SK-N-SH treated with all-trans-retinoic acid at 6 μM for 48 hours (cell line): Measurements from ENCODE around the gene TANC1.

Experiments
- ATAC-seq: fragments of 200-7000 bp; cut with Tn5 transposase; 3 replicates; pipeline ENCODE4 v1.9.1; 2020; ENCODE audit warnings: mild to moderate bottlenecking, moderate library complexity
- ARNTL ChIP-seq: fragments of 450-650 bp; formaldehyde crosslinking; IDR thresholded peaks from 2 replicates; pipeline ENCODE4 v1.5.0; 2020; ENCODE audit warnings: low read depth, mild to moderate bottlenecking, moderate library complexity, borderline replicate concordance
- CREB5 ChIP-seq: fragments of 250-450 bp; sonication (Bioruptor Pico); IDR thresholded peaks from 2 replicates; pipeline ENCODE4 v1.5.1; 2020; ENCODE audit warnings: low read depth, mild to moderate bottlenecking, moderate library complexity
- CSRNP3 ChIP-seq: fragments of 250-450 bp; sonication (Bioruptor Pico); IDR thresholded peaks from 2 replicates; pipeline ENCODE4 v1.5.1; 2021; ENCODE audit warnings: mild to moderate bottlenecking, moderate library complexity
- GLIS3 ChIP-seq: fragments of 250-450 bp; sonication (Bioruptor Pico); IDR thresholded peaks from 2 replicates; pipeline ENCODE4 v1.5.0; 2020; ENCODE audit warnings: mild to moderate bottlenecking, moderate library complexity
- ISL1 ChIP-seq: fragments of 250-450 bp; sonication (Bioruptor Pico); IDR thresholded peaks from 2 replicates; pipeline ENCODE4 v2.1.2; 2022; ENCODE audit warnings: mild to moderate bottlenecking, moderate library complexity
- OSR1 ChIP-seq: fragments of 250-450 bp; sonication (Bioruptor Pico); IDR thresholded peaks from 2 replicates; pipeline ENCODE4 v1.8.0; 2022; ENCODE audit warnings: moderate library complexity, mild to moderate bottlenecking, inconsistent platforms
- PPARA ChIP-seq: fragments of 250-450 bp; sonication (Bioruptor Pico); IDR thresholded peaks from 2 replicates; pipeline ENCODE4 v1.5.0; 2020; ENCODE audit warnings: mild to moderate bottlenecking, borderline replicate concordance
- RARB ChIP-seq: fragments of 250-450 bp; sonication (Bioruptor Pico); IDR thresholded peaks from 2 replicates; pipeline ENCODE4 v1.8.0; 2021; ENCODE audit warnings: mild to moderate bottlenecking, moderate library complexity
- SNAI2 ChIP-seq: fragments of 250-450 bp; sonication (Bioruptor Pico); IDR thresholded peaks from 2 replicates; pipeline ENCODE4 v1.5.0; 2020; ENCODE audit warnings: mild to moderate bottlenecking, moderate library complexity
- TCF4 ChIP-seq: fragments of 250-450 bp; sonication (Bioruptor Pico); IDR thresholded peaks from 2 replicates; pipeline ENCODE4 v1.8.0; 2021; ENCODE audit warnings: mild to moderate bottlenecking, moderate library complexity, borderline replicate concordance
- TOX ChIP-seq: fragments of 250-450 bp; sonication (Bioruptor Pico); IDR thresholded peaks from 2 replicates; pipeline ENCODE4 v1.8.0; 2021; ENCODE audit warnings: mild to moderate bottlenecking, moderate library complexity, borderline replicate concordance
- ZC3H10 ChIP-seq: fragments of 250-450 bp; sonication (Bioruptor Pico); IDR thresholded peaks from 2 replicates; pipeline ENCODE4 v1.5.1; 2021; ENCODE audit warnings: mild to moderate bottlenecking, moderate library complexity
- ZFP3 ChIP-seq: fragments of 250-450 bp; sonication (Bioruptor Pico); IDR thresholded peaks from 2 replicates; pipeline ENCODE4 v1.5.0; 2020; ENCODE audit warnings: mild to moderate bottlenecking, moderate library complexity
- ZFP30 ChIP-seq: fragments of 450-650 bp; formaldehyde crosslinking; IDR thresholded peaks from 2 replicates; pipeline ENCODE4 v1.5.0; 2022; ENCODE audit warnings: mild to moderate bottlenecking, moderate library complexity
- ZNF565 ChIP-seq: fragments of 450-650 bp; formaldehyde crosslinking; conservative IDR thresholded peaks from 2 replicates; pipeline ENCODE4 v1.5.0; 2020; ENCODE audit warnings: low read depth, mild to moderate bottlenecking, moderate library complexity
- ZNF70 ChIP-seq: fragments of 450-650 bp; formaldehyde crosslinking; IDR thresholded peaks from 2 replicates; pipeline ENCODE4 v1.5.0; 2020; ENCODE audit warnings: mild to moderate bottlenecking, moderate library complexity
- ZNF8 ChIP-seq: fragments of 450-650 bp; formaldehyde crosslinking; IDR thresholded peaks from 2 replicates; pipeline ENCODE4 v1.5.0; 2020; ENCODE audit warnings: mild to moderate bottlenecking, moderate library complexity
- TF ChIP-seq, protein P1 (sequence below): fragments of 250-450 bp; sonication (Bioruptor Pico); IDR thresholded peaks from 2 replicates; pipeline ENCODE4 v1.8.0; 2020; ENCODE audit warnings: mild to moderate bottlenecking, moderate library complexity, borderline replicate concordance
- TF ChIP-seq, protein P2 (sequence below): fragments of 250-450 bp; sonication (Bioruptor Pico); IDR thresholded peaks from 2 replicates; pipeline ENCODE4 v1.8.0; 2021; ENCODE audit warnings: low read depth, mild to moderate bottlenecking, moderate library complexity, borderline replicate concordance
- TF ChIP-seq, protein P3 (sequence below): fragments of 250-450 bp; sonication (Bioruptor Pico); IDR thresholded peaks from 2 replicates; pipeline ENCODE4 v1.5.0; 2020; ENCODE audit warnings: mild to moderate bottlenecking, moderate library complexity

TANC1 gene

GRCh38 chr2:159109517-159109916 lies 141.1 kb downstream of the TANC1 start (continued):
- no peak for TF ChIP-seq ZFP30 (CRISPR knock-in tag)

DNA sequence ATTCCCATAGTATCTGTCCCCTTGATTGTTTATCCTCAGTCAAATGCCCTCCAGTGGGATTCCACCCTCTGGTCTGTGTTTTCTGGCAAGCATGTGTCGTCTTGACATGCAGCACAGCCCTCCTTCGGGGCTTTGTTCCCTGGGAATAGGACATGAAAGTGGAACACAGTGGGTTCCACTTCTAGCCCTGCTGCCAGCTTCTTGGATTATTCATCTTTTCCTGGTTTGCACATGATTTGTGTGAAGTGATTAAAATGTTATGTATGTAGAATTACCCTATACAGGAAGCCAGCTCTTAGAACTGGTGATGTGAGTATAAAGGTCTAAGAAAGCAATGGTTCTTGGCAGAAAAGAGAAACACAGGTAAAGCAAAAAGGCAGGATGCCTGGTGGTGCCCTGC lies 142.3 kb downstream of the TANC1 start:
- TF ChIP-seq TOX (CRISPR knock-in tag): no peak
- TF ChIP-seq, protein P1, sequence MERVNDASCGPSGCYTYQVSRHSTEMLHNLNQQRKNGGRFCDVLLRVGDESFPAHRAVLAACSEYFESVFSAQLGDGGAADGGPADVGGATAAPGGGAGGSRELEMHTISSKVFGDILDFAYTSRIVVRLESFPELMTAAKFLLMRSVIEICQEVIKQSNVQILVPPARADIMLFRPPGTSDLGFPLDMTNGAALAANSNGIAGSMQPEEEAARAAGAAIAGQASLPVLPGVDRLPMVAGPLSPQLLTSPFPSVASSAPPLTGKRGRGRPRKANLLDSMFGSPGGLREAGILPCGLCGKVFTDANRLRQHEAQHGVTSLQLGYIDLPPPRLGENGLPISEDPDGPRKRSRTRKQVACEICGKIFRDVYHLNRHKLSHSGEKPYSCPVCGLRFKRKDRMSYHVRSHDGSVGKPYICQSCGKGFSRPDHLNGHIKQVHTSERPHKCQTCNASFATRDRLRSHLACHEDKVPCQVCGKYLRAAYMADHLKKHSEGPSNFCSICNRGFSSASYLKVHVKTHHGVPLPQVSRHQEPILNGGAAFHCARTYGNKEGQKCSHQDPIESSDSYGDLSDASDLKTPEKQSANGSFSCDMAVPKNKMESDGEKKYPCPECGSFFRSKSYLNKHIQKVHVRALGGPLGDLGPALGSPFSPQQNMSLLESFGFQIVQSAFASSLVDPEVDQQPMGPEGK (CRISPR knock-in tag): no peak
- no peak for TF ChIP-seq ISL1 (CRISPR knock-in tag)
- TF ChIP-seq CREB5 (CRISPR knock-in tag): no peak
- no peak for TF ChIP-seq PPARA (CRISPR knock-in tag)
- no peak for TF ChIP-seq ZFP30 (CRISPR knock-in tag)
- no peak for TF ChIP-seq CSRNP3 (CRISPR knock-in tag)
- no peak for TF ChIP-seq ARNTL (CRISPR knock-in tag)
- no peak for TF ChIP-seq ZC3H10
- no peak for TF ChIP-seq ZFP3
- TF ChIP-seq RARB (CRISPR knock-in tag): no peak
- TF ChIP-seq TCF4 (CRISPR knock-in tag): no peak
- TF ChIP-seq OSR1: no peak
- TF ChIP-seq, protein P2, sequence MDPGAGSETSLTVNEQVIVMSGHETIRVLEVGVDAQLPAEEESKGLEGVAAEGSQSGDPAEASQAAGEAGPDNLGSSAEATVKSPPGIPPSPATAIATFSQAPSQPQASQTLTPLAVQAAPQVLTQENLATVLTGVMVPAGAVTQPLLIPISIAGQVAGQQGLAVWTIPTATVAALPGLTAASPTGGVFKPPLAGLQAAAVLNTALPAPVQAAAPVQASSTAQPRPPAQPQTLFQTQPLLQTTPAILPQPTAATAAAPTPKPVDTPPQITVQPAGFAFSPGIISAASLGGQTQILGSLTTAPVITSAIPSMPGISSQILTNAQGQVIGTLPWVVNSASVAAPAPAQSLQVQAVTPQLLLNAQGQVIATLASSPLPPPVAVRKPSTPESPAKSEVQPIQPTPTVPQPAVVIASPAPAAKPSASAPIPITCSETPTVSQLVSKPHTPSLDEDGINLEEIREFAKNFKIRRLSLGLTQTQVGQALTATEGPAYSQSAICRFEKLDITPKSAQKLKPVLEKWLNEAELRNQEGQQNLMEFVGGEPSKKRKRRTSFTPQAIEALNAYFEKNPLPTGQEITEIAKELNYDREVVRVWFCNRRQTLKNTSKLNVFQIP: no peak
- TF ChIP-seq, protein P3, sequence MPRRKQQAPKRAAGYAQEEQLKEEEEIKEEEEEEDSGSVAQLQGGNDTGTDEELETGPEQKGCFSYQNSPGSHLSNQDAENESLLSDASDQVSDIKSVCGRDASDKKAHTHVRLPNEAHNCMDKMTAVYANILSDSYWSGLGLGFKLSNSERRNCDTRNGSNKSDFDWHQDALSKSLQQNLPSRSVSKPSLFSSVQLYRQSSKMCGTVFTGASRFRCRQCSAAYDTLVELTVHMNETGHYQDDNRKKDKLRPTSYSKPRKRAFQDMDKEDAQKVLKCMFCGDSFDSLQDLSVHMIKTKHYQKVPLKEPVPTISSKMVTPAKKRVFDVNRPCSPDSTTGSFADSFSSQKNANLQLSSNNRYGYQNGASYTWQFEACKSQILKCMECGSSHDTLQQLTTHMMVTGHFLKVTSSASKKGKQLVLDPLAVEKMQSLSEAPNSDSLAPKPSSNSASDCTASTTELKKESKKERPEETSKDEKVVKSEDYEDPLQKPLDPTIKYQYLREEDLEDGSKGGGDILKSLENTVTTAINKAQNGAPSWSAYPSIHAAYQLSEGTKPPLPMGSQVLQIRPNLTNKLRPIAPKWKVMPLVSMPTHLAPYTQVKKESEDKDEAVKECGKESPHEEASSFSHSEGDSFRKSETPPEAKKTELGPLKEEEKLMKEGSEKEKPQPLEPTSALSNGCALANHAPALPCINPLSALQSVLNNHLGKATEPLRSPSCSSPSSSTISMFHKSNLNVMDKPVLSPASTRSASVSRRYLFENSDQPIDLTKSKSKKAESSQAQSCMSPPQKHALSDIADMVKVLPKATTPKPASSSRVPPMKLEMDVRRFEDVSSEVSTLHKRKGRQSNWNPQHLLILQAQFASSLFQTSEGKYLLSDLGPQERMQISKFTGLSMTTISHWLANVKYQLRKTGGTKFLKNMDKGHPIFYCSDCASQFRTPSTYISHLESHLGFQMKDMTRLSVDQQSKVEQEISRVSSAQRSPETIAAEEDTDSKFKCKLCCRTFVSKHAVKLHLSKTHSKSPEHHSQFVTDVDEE (CRISPR knock-in tag): no peak
- TF ChIP-seq SNAI2 (CRISPR knock-in tag): no peak
- TF ChIP-seq ZNF8 (CRISPR knock-in tag): no peak
- TF ChIP-seq ZNF565: no peak
- TF ChIP-seq ZNF70 (CRISPR knock-in tag): no peak
- TF ChIP-seq, all 23 proteins: peak for 0
- ATAC-seq: no peak

DNA sequence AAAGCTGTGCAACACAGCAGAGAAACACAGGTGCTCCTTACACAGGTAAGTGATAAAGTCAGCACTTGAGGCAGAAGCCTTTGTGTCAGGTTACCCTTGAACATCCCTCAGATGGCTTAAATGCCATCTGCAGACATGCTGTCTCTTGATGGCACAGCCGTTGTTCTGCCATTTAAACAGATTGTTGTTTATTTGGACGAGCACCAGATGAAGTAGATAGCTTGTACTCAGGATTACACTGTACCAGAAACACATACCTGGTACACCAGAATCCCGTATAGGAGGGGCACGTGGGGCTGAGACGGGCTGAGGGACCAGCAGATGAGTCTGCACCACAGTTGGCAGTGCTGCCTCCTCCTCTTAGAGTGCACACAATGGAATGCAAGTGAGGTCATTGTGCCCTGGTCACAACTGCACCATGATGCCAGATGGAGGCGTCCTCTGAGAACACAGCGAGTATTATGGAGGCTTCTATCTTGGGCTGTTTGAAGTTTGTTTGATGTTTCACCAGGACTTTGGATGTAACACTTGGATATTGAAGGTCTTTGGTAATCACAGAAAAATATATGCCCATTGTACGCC lies 143.0 kb downstream of the TANC1 start:
- peak; percentile 75 for ATAC-seq
- TF ChIP-seq CSRNP3 (CRISPR knock-in tag) (no peak), GLIS3 (no peak), SNAI2 (CRISPR knock-in tag) (0 out of 2 replicates have a peak, but pooled peaks have one; percentile 38), ZFP3 (peak; percentile 36; the same call in 1 of the 2 replicates)
